AG04450 (cell line): ENCODE measurements around the gene ERICH6. TPM values are rescaled to one million over a fixed set of nuclear protein-coding genes. Genes with fewer than 3 reads are reported as not detected.

Source experiments
- CTCF ChIA-PET: fragments of 300-600, 350-600 bp; formaldehyde crosslinking; extraction: SDS; loops from one replicate; lab custom pipeline; 2022; ENCODE audit warnings: antibody characterized with exemption, inconsistent platforms; lab: Charles Lee
- POLR2A ChIA-PET: fragments of 350-600 bp; formaldehyde crosslinking; extraction: SDS; loops from one replicate; lab custom pipeline; 2021; ENCODE audit warnings: antibody characterized with exemption, inconsistent platforms; lab: Yijun Ruan, JAX
- DNase-seq: peaks from one replicate; pipeline ENCODE4 v3.0.0-alpha.2; 2011; ENCODE audit warnings: low read depth, low spot score
- H3K27ac ChIP-seq: one replicate; pipeline ENCODE4 v1.5.1; 2012; ENCODE audit warnings: low read depth, low read length, control low read depth
- H3K27me3 ChIP-seq: one replicate; pipeline ENCODE4 v1.6.0; 2012; ENCODE audit warnings: low read length; ENCODE audit not compliant: control insufficient read depth, insufficient read depth
- H3K4me3 ChIP-seq: 2 replicates; pipeline ENCODE4 v1.5.1; 2011; ENCODE audit warnings: mild to moderate bottlenecking, low read depth, low read length, control low read depth
- H3K9me3 ChIP-seq: 2 replicates; pipeline ENCODE4 v1.5.1; 2012; ENCODE audit warnings: low read length; ENCODE audit not compliant: control insufficient read depth, insufficient read depth
- CTCF ChIP-seq: IDR thresholded peaks from 2 replicates; pipeline ENCODE4 v1.5.1; 2011; ENCODE audit warnings: low read depth, low read length, control low read depth, inconsistent platforms
- polyA plus RNA-seq: library from polyadenylated mRNA; depleted of rRNA; stranded (reverse); fragments of >200 nt; gene quantifications from 2 replicates; pipeline ENCODE4 v1.2.3, GENCODE V29; 2011

Gene ERICH6
- polyA plus RNA-seq, 1 experiment: not detected

DNA sequence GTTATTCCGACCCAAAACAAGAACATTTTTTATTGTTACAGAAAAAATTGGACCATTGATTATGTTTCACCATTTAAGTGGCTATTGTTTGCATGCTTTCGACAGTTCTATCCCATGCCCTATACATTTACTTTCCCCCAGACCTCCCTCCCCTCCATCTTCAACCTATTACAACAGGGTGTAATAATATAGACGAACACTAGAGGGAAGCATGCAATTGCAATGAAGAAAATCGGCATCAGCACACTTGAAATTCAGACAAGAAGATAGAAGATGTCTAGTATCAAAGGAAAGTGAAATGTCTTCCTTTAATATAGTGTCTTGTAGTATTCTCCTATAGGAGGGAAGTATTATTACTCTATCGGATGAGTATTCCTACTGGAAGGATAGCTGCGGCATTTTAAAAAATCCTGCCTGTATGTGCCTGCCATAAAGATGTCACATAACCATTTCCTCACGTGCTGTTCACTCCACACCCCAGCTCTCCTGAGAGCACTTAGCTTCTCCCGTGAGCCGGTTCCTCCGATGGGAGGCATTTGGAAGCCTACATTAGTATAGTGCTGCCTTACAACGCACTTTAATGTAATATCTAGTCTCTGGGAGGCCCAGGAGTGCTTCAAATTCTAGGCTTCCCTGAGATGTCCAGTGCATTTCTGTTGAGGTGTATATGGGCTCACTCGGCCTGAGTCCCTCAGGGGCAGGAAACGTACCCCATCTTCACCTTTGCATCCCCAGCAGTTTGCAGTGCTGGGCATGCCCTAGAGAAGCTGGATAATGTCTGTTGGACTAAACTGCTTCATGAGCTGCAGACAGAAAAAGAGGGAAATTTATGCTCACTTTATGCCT is 17.8 kb upstream of the ERICH6 start:
- CTCF ChIA-PET: interaction anchor here (0.6 to 3.7 kb wide), 27 partner anchors 8 to 429 kb away, joined by 3 to 50 read pairs (median 4); partner anchors contain the start of genes ERICH6 and SIAH2
- no peak overlapping the region for H3K4me3 ChIP-seq
- TF ChIP-seq CTCF: peak; percentile 81
- H3K9me3 ChIP-seq: no peaks in the 10 kb centered on the region
- H3K27ac ChIP-seq: no peak overlapping the region
- POLR2A ChIA-PET: no interaction called here
- H3K27me3 ChIP-seq: peaks cover 2% of the 10 kb centered on the region
- DNase-seq: peak; percentile 36

DNA sequence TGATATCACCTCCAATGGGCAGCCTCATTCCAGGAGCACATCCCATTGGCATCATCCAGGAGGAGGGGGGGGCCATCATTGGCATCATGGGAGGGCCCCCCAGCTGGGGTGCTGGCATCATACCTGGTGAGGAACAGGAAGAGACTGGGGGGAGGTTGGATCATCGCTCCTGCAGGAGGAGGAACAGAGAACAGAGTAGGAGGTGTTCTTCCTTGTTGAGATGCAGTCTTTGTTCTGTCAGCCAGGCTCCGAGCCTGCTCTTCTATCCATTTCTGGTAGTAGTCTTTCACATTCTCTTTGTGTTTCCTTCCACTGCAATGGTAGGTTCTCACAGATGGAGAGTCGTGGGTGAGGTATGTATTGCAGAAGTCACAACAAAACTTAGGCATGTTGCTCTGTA is 16.7 kb upstream of the ERICH6 start:
- no peaks in the 10 kb centered on the region for H3K9me3 ChIP-seq
- no peak overlapping the region for H3K4me3 ChIP-seq
- ChIA-PET POLR2A (no interaction called here), CTCF (interaction anchor here (0.8 to 3.7 kb wide), 13 partner anchors 8 to 425 kb away, joined by 3 to 50 read pairs (median 10); partner anchors contain the start of genes ERICH6 and SIAH2)
- TF ChIP-seq CTCF: no peak
- H3K27me3 ChIP-seq: peaks cover 2% of the 10 kb centered on the region
- no peak overlapping the region for H3K27ac ChIP-seq
- no peak for DNase-seq

- CTCF ChIA-PET: no interaction called here
These were observed 6.4 kb upstream of the ERICH6 start for GRCh38 chr3:150710097-150710496.

DNA sequence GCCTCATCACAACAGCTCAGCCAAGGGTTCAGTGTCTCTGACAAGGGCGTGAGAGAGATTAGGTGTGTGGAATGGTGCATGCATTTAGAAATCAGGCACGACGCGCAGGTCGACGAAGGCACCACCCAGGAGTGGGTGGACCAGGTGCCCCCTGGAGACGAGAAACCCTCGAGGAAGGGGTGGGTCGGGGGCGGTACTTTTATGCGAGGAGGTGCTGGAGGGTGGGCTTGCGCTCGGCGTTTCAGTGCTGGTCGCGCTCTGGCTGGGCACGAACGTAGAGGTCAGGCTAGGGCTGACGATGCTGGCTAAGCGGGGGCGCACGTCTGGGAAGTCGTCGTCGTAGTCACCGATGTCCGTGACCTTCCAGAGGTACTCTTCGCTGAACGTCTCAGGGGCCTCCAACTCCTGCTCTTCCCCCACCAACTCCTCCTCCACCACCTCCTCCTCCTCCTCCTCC is 393 bp downstream of the ERICH6 start:
- no peak overlapping the region for H3K27ac ChIP-seq
- no peaks in the 10 kb centered on the region; the same call in 1 of the 2 replicates for H3K9me3 ChIP-seq
- peak overlapping the region; percentile 79 for H3K4me3 ChIP-seq
- POLR2A ChIA-PET: interaction anchor here (0.5 to 1.6 kb wide), 6 partner anchors 59 to 160 kb away, joined by 3 to 17 read pairs (median 5); partner anchors contain the start of genes SELENOT and SIAH2
- CTCF ChIA-PET: interaction anchor here (0.9 to 2.2 kb wide), 3 partner anchors 18 to 110 kb away, joined by 3 to 16 read pairs (median 5); no protein-coding TSS in a partner anchor
- no peaks in the 10 kb centered on the region for H3K27me3 ChIP-seq
- no peak for DNase-seq
- TF ChIP-seq CTCF: no peak

More at GRCh38 chr3:150710097-150710496, 6.4 kb upstream of the ERICH6 start:
- no peaks in the 10 kb centered on the region for H3K27me3 ChIP-seq
- H3K4me3 ChIP-seq: no peak overlapping the region
- DNase-seq: no peak
- POLR2A ChIA-PET: no interaction called here
- H3K9me3 ChIP-seq: peaks cover 8% of the 10 kb centered on the region; the same call in 1 of the 2 replicates
- TF ChIP-seq CTCF: no peak
- no peak overlapping the region for H3K27ac ChIP-seq
